K562 (cell line): ENCODE measurements around the gene LAMC1. TPM values are rescaled to one million over a fixed set of nuclear protein-coding genes. Genes with fewer than 3 reads are reported as not detected.

Source experiments
- ATAC-seq: fragments of 200-7000 bp; cut with Tn5 transposase; 3 replicates; pipeline ENCODE4 v1.9.1; 2020; ENCODE audit warnings: moderate library complexity
- BruUV-seq: library from RNA; stranded (reverse); fragments of 400-500 nt; replicated peaks from 2 replicates; lab custom pipeline; 2021; lab: Mats Ljungman, UMichigan
- CTCF ChIA-PET: fragments of 300-600 bp; formaldehyde crosslinking; extraction: SDS; loops from one replicate; lab custom pipeline; 2021; ENCODE audit warnings: low intra/inter-chr PET ratio; lab: Yijun Ruan, JAX
- POLR2A ChIA-PET: fragments of 300-600, 350-650 bp; sonication (Branson Sonifier 250); formaldehyde crosslinking; extraction: SDS; loops from one replicate; lab custom pipeline; 2021; ENCODE audit warnings: antibody characterized with exemption, inconsistent platforms; lab: Yijun Ruan, JAX
- DNase-seq, 4 experiments: peaks; one replicate each; pipeline versions ENCODE4 v3.0.0 to v3.0.0-alpha.2; 2011 to 2018; ENCODE audit warnings: low spot score in 3 of 4, mixed read lengths in 3 of 4; ENCODE audit errors: extremely low read depth in 1 of 4
- FAIRE-seq: peaks from 2 replicates; lab custom pipeline; 2011; peaks lifted over from hg19 to GRCh38; lab: Jason Lieb, UNC
- H2AFZ ChIP-seq: 2 replicates; pipeline ENCODE4 v1.6.0; 2011; ENCODE audit warnings: low read depth, low read length, control low read depth, inconsistent platforms
- H3K27ac ChIP-seq: fragments of 200-600 bp; 3 replicates; pipeline ENCODE4 v1.8.0; 2011; ENCODE audit warnings: low read depth, mild to moderate bottlenecking, control low read depth, inconsistent platforms, low read length, moderate library complexity, mixed read lengths; ENCODE audit errors: extremely low read depth
- H3K27me3 ChIP-seq, 2 experiments: fragments of 300-600 bp in 1 of 2; 2 replicates in 1 of 2; 3 replicates in 1 of 2; pipeline versions ENCODE4 v1.6.0 to v1.8.0; 2011; ENCODE audit warnings: inconsistent platforms in 2 of 2, low read length in 2 of 2, mild to moderate bottlenecking in 1 of 2, mixed read lengths in 1 of 2, moderate library complexity in 1 of 2; ENCODE audit not compliant: control insufficient read depth in 2 of 2, insufficient read depth in 2 of 2
- H3K36me3 ChIP-seq: fragments of 300-600 bp; 3 replicates; pipeline ENCODE4 v1.8.0; 2011; ENCODE audit warnings: mild to moderate bottlenecking, low read length, inconsistent platforms; ENCODE audit not compliant: control insufficient read depth, insufficient read depth
- H3K4me1 ChIP-seq, 2 experiments: fragments of 200-600 bp in 1 of 2; replicated peaks in 1 of 2; 2 replicates in 1 of 2; 3 replicates in 1 of 2; pipeline versions ENCODE4 v1.5.1 to v1.8.0; 2011; ENCODE audit warnings: inconsistent platforms in 2 of 2, low read length in 2 of 2, mild to moderate bottlenecking in 1 of 2, mixed read lengths in 1 of 2, moderate library complexity in 1 of 2; ENCODE audit not compliant: control insufficient read depth in 2 of 2, insufficient read depth in 2 of 2
- H3K4me2 ChIP-seq: 2 replicates; pipeline ENCODE4 v1.6.1; 2011; ENCODE audit warnings: low read length, control low read depth, inconsistent platforms, mixed read lengths; ENCODE audit not compliant: insufficient read depth
- H3K4me3 ChIP-seq: fragments of 200-600 bp; sonication (generic), shearing (Covaris generic); 2 replicates; pipeline ENCODE4 v1.5.1; 2016; ENCODE audit warnings: control low read depth, inconsistent platforms
- H3K79me2 ChIP-seq: fragments of 200-600 bp; 3 replicates; pipeline ENCODE4 v1.8.0; 2011; ENCODE audit warnings: low read length, inconsistent platforms; ENCODE audit not compliant: control insufficient read depth, insufficient read depth
- H3K9ac ChIP-seq, 2 experiments: 2 replicates each; pipeline versions ENCODE4 v1.6.0 to v1.6.1; 2011; ENCODE audit warnings: low read depth in 2 of 2, low read length in 2 of 2, control low read depth in 1 of 2, inconsistent platforms in 1 of 2, mild to moderate bottlenecking in 1 of 2, mixed read lengths in 1 of 2; ENCODE audit not compliant: insufficient read depth in 1 of 2
- H3K9me1 ChIP-seq: one replicate; pipeline ENCODE4 v1.6.0; 2011; ENCODE audit warnings: inconsistent platforms, mild to moderate bottlenecking, low read length, moderate library complexity; ENCODE audit not compliant: control insufficient read depth, insufficient read depth
- H3K9me3 ChIP-seq: replicated peaks from 2 replicates; pipeline ENCODE4 v1.5.1; 2011; ENCODE audit warnings: low read depth, low read length, inconsistent platforms; ENCODE audit not compliant: control insufficient read depth, insufficient read depth
- H4K20me1 ChIP-seq: replicated peaks from 2 replicates; pipeline ENCODE4 v1.6.1; 2011; ENCODE audit warnings: low read length, inconsistent platforms, mixed read lengths; ENCODE audit not compliant: control insufficient read depth, insufficient read depth
- ARID1B ChIP-seq: fragments of 450-650 bp; IDR thresholded peaks from 2 replicates; pipeline ENCODE4 v1.6.1; 2016; ENCODE audit warnings: antibody characterized with exemption, mild to moderate bottlenecking, inconsistent platforms
- BMI1 ChIP-seq: fragments of 150-350 bp; IDR thresholded peaks from 2 replicates; pipeline ENCODE4 v1.6.1; 2014; ENCODE audit warnings: low read length
- ESRRB ChIP-seq: fragments of 250-450 bp; sonication (Bioruptor Pico); IDR thresholded peaks from 2 replicates; pipeline ENCODE4 v1.5.0; 2020; ENCODE audit warnings: mild to moderate bottlenecking, moderate library complexity, borderline replicate concordance
- GABPB1 ChIP-seq: sonication (generic); formaldehyde crosslinking; IDR thresholded peaks from 2 replicates; pipeline ENCODE4 v1.8.0; 2022; ENCODE audit warnings: mild to moderate bottlenecking, missing genetic modification reagents
- GATA2 ChIP-seq: sonication (generic); formaldehyde crosslinking; IDR thresholded peaks from 2 replicates; pipeline ENCODE4 v1.4.0; 2020; ENCODE audit warnings: mild to moderate bottlenecking, missing genetic modification reagents
- JUND ChIP-seq, 2 experiments: IDR thresholded peaks; 2 replicates in 1 of 2; 3 replicates in 1 of 2; pipeline ENCODE4 v1.6.1; 2011; ENCODE audit warnings: borderline replicate concordance in 2 of 2, low read depth in 2 of 2, low read length in 2 of 2, improper control_type of control experiment in 1 of 2, missing biosample characterization in 1 of 2, missing genetic modification characterization in 1 of 2, missing genetic modification reagents in 1 of 2
- KDM1A ChIP-seq, 2 experiments: fragments of 450-650 bp; IDR thresholded peaks; 2 replicates each; pipeline ENCODE4 v1.6.1; 2016; ENCODE audit warnings: mild to moderate bottlenecking in 2 of 2
- KDM5B ChIP-seq: fragments of 200-600 bp; sonication (generic); IDR thresholded peaks from 2 replicates; pipeline ENCODE4 v1.6.1; 2012; ENCODE audit warnings: low read depth, mild to moderate bottlenecking, moderate library complexity, low read length, control low read depth, inconsistent platforms; ENCODE audit not compliant: insufficient replicate concordance
- MAFG ChIP-seq: fragments of 450-650 bp; conservative IDR thresholded peaks from 2 replicates; pipeline ENCODE4 v1.6.1; 2016; ENCODE audit warnings: missing genetic modification characterization, missing compliant biosample characterization
- MCM7 ChIP-seq, 2 experiments: fragments of 450-650 bp; IDR thresholded peaks; 2 replicates each; pipeline ENCODE4 v1.6.1; 2016 to 2018
- PHF8 ChIP-seq: fragments of 200-600 bp; sonication (generic); IDR thresholded peaks from 2 replicates; pipeline ENCODE4 v1.6.1; 2012; ENCODE audit warnings: mixed run types, mild to moderate bottlenecking, inconsistent platforms, low read length, moderate library complexity, borderline replicate concordance
- ZNF408 ChIP-seq: fragments of 250-450 bp; sonication (Bioruptor Pico); IDR thresholded peaks from 2 replicates; pipeline ENCODE4 v1.4.0; 2020; ENCODE audit warnings: low read depth, mild to moderate bottlenecking, moderate library complexity
- WGBS: fragments of 100-300 bp; shearing (Covaris generic); methylation state at CpG from one replicate; pipeline ENCODE4 v1.1.6; 2016; ENCODE audit warnings: low coverage, mixed read lengths; ENCODE audit not compliant: insufficient coverage; ENCODE audit errors: missing lambda C conversion rate; 5-methylcytosine and 5-hydroxymethylcytosine counted together
- in situ Hi-C: fragments of 300-500 bp; cut with MboI; formaldehyde crosslinking; loops from 4 replicates; pipeline ENCODE4 v1.15.0; 2018; ENCODE audit warnings: inconsistent platforms, mixed read lengths
- intact Hi-C: fragments of 100-400 bp; cut with micrococcal nuclease; formaldehyde crosslinking; loops from 2 replicates; pipeline ENCODE4 v1.14.2; 2022
- polyA plus RNA-seq, 8 experiments: library from polyadenylated mRNA; depleted of rRNA in 4 of 8; stranded (reverse) in 5 of 8; unstranded in 3 of 8; fragments of >200 nt; fragmentation: Nextera tagmentation in 2 of 8; fragmentation: Illumina TruSeq in 1 of 8; extraction: Ambion mirVana in 2 of 8; extraction: Trizol in 1 of 8; gene quantifications; 2 replicates each; pipeline versions ENCODE4 v1.2.1 to v1.2.3, GENCODE V29; 2011 to 2014; ENCODE audit warnings: inconsistent platforms in 1 of 8, missing spikeins in 1 of 8
- total RNA-seq, 7 experiments: library from RNA; depleted of rRNA in 6 of 7; stranded (reverse); fragments of >200 nt in 6 of 7; fragmentation: Illumina TruSeq in 2 of 7; extraction: Trizol in 2 of 7; gene quantifications; 2 replicates each; pipeline versions ENCODE4 v1.2.1 to v1.2.3, GENCODE V29; 2011 to 2021; ENCODE audit warnings: low replicate concordance in 1 of 7
- TF ChIP-seq, protein P1 (sequence below): fragments of 250-450 bp; sonication (Bioruptor Pico); IDR thresholded peaks from 2 replicates; pipeline ENCODE4 v1.8.0; 2022; ENCODE audit warnings: moderate library complexity, mild to moderate bottlenecking, inconsistent platforms
- TF ChIP-seq, protein P2 (sequence below): fragments of 250-450 bp; sonication (Bioruptor Pico); IDR thresholded peaks from 2 replicates; pipeline ENCODE4 v1.6.1; 2021; ENCODE audit warnings: mild to moderate bottlenecking
- TF ChIP-seq, protein P3 (sequence below): fragments of 450-650 bp; IDR thresholded peaks from 2 replicates; pipeline ENCODE4 v1.6.1; 2016; ENCODE audit warnings: missing biosample characterization, missing genetic modification characterization

The LAMC1 gene
- total and polyA plus RNA-seq, 9 of the 15 experiments (the other 6 are each of a cell fraction or from before 2014, with no cell fraction given) = 0.07 to 0.71 (median 0.13) TPM; not detected in 2

DNA sequence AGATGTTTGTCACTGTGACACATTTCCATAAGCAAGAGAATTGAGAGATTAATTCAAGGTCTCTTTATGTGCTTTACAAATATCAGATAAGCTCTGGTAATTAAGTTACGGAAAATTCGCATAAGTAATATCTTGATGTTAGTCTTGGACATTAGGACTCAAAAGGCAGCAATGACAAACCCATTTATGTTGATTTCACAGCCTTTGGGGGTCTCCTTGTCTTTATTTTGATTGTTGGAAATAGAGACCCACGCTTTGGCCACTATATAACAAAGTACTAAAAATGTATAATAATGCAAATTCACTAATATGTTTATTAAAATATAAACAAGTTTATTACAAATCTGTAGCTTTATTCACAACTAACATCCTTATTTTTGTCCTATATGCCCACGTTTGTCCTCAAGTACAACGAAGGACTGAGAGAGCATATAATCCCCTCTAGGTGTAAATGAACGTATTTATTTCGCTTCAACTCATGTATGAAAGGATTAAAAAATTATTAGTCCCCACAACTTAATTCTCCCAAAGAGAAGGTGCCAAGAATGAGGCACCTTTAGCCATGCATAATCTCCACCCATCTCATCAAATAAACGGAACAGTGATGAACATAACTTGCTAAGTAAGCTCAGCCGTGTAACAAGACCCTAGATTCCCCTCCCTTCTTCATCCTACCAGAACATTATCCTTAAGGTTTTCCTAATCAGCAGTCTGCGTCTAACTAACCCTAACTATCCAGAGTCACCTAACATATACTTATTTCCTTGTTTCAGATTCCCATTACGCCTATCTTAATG lies 1.6 kb upstream of the LAMC1 start (continued):
- TF ChIP-seq, protein P1, sequence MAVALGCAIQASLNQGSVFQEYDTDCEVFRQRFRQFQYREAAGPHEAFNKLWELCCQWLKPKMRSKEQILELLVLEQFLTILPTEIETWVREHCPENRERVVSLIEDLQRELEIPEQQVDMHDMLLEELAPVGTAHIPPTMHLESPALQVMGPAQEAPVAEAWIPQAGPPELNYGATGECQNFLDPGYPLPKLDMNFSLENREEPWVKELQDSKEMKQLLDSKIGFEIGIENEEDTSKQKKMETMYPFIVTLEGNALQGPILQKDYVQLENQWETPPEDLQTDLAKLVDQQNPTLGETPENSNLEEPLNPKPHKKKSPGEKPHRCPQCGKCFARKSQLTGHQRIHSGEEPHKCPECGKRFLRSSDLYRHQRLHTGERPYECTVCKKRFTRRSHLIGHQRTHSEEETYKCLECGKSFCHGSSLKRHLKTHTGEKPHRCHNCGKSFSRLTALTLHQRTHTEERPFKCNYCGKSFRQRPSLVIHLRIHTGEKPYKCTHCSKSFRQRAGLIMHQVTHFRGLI (CRISPR knock-in tag) = no peak

DNA sequence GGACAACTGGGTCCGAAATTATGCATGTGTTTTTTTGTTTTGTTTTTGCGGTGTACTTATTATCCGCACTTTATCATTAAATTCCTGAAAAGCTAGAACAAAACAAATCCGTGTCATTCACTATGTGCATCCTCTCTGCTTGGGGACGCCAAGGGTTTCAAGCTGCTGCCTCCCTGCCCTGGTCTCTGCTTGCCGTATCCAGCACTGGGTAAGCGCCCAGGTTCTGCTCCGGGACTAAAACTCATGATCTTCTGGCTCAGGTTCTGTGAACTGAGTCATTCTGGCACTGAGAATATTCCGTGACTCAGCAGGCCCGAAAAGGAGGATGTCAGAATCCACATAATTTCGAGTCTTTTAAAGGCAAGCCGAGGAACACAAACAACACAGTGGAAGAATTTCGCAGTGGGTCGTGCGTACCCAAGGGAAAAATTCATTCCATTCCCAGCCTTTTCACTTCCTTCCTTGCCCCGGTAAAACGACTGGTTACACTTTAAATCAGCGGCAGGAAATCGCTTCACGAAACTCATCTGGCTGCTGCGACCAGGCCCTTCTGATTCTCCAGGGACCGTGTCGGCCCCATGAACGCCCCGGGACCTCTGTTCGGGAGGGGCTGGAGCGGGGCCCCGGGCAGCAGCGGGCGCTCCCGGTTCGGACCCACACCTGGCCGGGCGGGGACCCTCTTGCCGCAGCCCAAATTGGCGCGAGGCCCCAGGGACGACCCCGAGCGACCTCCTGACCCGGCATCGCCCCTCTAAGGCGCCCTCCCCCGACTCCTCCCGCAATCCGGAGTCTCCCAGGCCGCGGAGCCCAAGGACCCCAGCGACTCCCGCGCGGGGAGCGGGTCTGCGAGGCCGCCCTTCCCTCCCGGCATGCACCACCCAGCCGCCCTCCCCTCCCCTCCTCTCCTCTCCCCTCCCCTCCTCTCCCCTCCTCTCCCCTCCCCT lies 746 bp upstream of the LAMC1 start:
- in situ Hi-C loops = no loop called here
- H2AFZ ChIP-seq = peak overlapping the region; percentile 67
- WGBS = under 1% methylated on average over 38 of the region's 57 CpGs
- POLR2A ChIA-PET = no interaction called here
- no TSS peak for BruUV-seq
- no peak overlapping the region for H3K27ac ChIP-seq
- peak overlapping the region; percentile 25 for H3K4me3 ChIP-seq
- peak overlapping the region; percentile 32 to 64; a peak in 2 of 4 replicates for H3K9ac ChIP-seq
- DNase-seq (peak; percentile 21 to 63 (median 39)), FAIRE-seq (peak; percentile 75), ATAC-seq (peak; percentile 62)
- H3K36me3 ChIP-seq = no peaks in the 10 kb centered on the region
- intact Hi-C loops = no loop called here
- peaks cover 35 to 42% of the 10 kb centered on the region in 2 experiments for H3K27me3 ChIP-seq
- no peaks in the 10 kb centered on the region for H3K79me2 ChIP-seq
- H3K4me1 ChIP-seq = peaks cover 7 to 17% of the 10 kb centered on the region in 2 experiments; a peak in 4 of 5 replicates
- H3K9me3 ChIP-seq = no peaks in the 10 kb centered on the region
- H4K20me1 ChIP-seq = no peaks in the 10 kb centered on the region
- CTCF ChIA-PET = no interaction called here
- H3K4me2 ChIP-seq = peak overlapping the region; percentile 76
- no peaks in the 10 kb centered on the region for H3K9me1 ChIP-seq
- TF ChIP-seq BMI1 (0 out of 2 replicates have a peak, but pooled peaks have one; percentile 7), MAFG (peak; percentile 75), MCM7 (IDR thresholded peaks at IDR 0.05) (no peak), KDM5B (peak; percentile 22), KDM1A (IDR thresholded peaks at IDR 0.05) (peak in 1 of 2 experiments; percentile 31; a peak in 1 of 4 replicates), GATA2 (CRISPR knock-in tag) (no peak), PHF8 (peak; percentile 21; the same call in 1 of the 2 replicates), ZNF408 (CRISPR knock-in tag) (no peak), ESRRB (no peak), JUND (IDR thresholded peaks at IDR 0.05; ENCODE audit: borderline replicate concordance, low read depth, low read length) (no peak), JUND (tag; IDR thresholded peaks at IDR 0.05; ENCODE audit: borderline replicate concordance, low read depth, low read length) (peak; percentile 49; the same call in 1 of the 3 replicates), GABPB1 (CRISPR knock-in tag) (no peak), ARID1B (peak; percentile 22)
- TF ChIP-seq, protein P2, sequence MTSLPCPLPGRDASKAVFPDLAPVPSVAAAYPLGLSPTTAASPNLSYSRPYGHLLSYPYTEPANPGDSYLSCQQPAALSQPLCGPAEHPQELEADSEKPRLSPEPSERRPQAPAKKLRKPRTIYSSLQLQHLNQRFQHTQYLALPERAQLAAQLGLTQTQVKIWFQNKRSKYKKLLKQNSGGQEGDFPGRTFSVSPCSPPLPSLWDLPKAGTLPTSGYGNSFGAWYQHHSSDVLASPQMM (CRISPR knock-in tag) = no peak
- TF ChIP-seq, protein P3, sequence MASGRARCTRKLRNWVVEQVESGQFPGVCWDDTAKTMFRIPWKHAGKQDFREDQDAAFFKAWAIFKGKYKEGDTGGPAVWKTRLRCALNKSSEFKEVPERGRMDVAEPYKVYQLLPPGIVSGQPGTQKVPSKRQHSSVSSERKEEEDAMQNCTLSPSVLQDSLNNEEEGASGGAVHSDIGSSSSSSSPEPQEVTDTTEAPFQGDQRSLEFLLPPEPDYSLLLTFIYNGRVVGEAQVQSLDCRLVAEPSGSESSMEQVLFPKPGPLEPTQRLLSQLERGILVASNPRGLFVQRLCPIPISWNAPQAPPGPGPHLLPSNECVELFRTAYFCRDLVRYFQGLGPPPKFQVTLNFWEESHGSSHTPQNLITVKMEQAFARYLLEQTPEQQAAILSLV (tag) = no peak
